ENCODE measurements around the gene ITSN1.
"Not testable (repeated sequence)": the region's sequence is repeated elsewhere in the genome, so short reads cannot be mapped to it uniquely, and the experiment has no call there.

ITSN1 gene

DNA sequence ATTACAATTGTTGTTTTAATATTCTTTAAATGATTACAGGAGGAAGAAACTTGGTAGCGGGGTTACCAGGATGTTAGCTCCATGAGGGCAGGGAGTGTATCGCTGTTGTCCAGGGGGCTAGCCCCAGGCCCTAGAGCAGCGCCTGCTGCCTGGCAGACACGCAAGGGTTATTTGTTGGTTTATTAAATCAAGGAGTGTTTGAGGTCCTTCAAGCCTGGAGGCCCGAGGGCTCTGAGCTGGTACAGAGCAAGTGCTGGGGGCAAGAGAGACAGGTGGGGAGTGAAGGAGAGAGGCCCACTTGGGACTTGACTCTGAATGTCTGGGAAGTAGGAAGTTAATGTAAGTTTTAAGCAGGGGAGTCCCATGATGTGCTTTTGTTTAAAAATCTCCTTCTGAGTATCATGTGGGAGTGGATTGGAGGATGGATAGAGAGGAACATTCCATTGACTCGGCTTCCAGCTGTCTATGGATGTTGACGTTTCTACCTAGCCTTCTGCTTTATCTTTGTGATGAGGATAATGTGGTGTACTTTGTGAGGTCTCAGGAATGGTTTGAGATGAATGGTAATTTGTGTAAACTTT, 8.7 kb downstream of the ITSN1 start:
- DNase-seq (ENCODE audit: low read depth, low spot score): no peak

DNA sequence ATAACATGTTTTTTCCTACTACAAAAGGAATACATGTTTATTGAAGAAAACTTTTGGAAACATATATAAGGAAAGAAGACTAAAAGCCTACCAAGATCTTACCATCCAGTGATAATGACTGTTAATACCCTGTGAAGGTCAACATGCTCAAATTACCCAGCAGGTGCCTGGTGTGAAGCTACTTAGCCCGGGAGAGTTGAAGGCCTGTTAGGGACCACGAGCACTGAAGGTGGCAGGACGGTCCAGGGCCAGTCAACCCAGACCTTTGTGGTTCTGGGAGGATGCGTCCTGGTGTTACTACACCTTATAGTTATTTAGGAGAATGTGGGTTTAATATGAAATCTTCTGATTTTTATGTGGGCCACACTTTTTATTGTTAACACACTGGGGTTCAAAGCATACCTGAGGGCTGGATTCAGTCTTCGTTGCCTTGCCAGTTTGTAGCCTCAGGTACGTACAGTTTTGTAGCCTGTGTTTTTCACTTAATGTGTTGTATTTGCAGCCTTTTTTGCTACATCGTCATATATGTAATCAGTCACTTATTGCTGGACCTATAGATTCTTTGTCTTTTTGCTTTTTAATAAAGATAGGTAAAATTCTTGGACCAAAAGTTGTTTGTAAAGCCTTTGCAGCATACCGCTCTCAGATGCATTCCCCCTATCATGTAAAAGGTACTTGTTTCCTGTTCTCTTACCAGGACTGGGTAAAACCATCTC, 9.8 kb downstream of the ITSN1 start:
- no peak for DNase-seq (ENCODE audit: low read depth, low spot score)

DNA sequence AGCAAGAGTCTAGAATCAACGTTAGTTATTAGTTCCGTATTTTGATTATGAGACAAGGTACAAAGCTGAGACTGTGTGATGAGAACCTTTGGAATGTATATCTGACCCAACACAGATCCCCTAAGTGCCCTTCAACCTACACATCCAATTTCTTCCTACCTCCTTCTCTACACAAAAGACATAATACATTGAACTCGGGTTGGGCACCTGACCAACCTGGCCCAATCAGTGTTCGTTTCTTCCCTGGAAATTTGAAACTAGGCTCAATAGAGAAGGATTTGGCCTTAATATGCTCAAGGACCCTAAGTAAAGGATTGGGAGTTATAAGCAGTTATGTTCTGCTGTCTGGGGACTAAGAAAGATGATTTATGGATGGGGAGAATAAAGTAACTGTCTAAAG, 12.1 kb downstream of the ITSN1 start:
- no peak for DNase-seq (ENCODE audit: low read depth, low spot score)

DNA sequence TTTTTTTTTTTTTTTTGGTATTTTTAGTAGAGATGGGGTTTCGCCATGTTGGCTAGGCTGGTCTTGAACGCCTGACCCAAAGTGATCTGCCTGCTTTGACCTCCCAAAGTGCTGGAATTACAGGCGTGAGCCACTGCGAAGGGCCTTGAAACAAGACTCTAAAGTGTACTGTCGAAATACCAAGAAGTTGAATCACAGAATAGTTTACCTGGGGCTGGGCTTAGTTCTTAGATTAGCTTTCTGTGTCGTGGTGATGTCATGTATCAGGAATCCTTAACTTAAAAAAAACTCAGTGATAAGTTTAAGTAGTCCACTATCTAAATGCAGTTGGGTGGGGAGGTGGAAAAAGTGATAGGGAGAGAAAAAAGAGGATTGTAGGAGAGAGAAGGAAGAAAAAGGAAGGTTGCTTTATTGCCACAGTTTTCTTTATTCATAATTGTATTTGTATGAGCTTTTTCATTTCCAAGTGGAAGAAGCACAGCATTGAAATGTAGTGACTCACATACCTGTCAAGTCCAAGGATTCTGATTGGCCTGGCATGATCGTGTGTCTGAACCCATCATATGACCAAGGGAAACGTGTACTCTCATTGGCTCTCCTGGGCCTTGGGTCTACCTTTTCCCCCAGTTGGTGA, 13.4 kb downstream of the ITSN1 start:
- DNase-seq (ENCODE audit: low read depth, low spot score): no peak

DNA sequence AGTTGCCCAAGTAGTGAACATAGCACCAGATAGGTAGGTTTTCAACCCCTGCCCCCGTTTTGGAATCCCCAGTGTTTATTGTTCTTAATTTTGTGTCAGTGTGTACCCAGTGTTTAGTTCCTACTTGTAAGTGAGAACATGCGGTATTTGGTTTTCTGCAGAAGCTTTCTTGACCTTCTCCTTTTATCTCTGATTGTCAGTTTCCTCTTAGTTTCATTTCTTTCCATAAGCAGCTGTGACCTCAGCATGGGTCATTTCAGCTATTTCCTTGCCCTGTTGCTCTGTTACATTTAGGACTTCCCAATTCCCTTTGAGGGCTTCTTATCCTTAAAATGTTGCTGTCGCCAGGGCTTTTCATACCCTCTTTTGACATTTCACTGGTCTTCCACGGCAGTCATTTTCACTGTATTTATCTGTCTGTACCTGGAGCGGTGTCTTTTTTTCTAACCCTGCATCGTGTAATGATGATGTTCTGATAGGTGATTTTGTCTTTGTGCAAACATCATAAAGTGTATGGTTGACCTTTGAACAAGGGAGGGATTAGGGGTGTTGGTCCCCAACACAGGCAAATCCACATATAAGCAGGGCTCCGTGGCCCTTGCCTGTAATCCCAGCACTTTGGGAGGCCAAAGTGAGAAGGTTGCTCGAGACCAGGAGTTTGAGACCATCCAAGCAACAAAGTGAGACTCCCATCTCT, 15.0 kb downstream of the ITSN1 start:
- DNase-seq (ENCODE audit: low read depth, low spot score): no peak

DNA sequence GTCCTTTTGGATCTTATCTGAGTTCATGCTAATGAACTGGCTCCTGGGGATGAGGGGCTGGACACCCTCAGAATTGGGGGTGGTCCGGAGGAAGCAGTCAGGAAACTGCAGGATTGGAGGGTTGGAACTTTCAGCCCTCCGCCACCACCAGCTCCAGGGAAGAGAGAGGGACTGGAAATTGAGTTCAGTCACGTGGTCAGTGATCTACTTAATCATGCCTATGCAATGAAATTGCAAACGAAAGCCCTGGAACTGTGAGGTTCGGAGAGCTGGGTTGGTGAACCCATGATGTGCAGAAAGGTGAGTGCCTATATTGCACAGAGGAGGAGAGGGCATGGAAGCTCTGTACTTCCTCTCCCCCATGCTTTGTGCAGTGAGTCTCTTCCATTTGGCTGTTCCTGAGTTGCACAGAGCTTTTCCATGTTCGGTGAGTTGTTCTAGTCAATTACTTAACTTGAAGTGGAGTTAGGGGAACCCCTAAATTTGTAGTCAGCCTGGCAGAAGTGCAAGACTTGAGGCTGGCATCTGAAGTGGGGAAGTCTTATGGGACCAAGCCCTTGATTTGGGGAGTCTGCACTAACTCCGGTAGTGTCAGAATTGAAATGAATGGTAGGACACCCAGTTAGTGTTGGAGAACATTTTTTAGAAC, 16.7 kb downstream of the ITSN1 start:
- no peak for DNase-seq (ENCODE audit: low read depth, low spot score)

DNA sequence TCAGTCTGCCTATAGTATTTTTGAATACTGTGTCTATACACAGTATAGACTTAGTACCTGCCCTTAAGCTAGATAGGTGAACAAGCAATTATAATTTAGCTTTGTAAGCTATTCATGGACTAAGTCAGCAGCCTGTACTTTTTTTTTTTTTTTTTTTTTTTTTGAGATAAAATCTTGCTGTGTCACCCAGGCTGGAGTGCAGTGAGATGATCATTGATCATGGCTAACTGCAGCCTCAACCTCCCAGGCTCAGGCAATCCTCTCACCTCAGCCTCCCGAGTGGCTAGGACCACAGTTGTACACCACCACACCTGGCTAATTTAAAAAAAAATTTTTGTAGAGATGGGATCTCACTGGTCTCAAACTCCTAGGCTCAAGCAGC, 17.3 kb downstream of the ITSN1 start:
- no peak for DNase-seq (ENCODE audit: low read depth, low spot score)

DNA sequence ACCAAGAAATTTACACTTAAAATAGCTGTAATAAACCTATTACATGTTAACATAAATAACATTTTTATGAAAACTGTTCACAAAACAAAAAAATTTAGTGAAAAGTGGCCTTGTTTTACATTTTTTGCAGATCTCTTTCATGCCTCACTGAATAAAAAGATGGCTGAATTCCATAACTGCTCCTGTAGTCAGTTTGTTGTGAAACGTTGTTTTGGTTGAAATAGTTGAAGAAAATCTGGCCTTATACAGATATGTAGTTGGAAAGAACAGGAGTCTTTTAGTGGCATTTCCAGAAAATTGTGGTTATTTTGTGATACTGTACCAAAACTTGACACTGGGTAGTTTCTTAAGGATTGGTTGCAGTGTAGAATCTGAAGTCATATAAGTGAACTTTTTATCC, 18.1 kb downstream of the ITSN1 start:
- DNase-seq (ENCODE audit: low read depth, low spot score): no peak

DNA sequence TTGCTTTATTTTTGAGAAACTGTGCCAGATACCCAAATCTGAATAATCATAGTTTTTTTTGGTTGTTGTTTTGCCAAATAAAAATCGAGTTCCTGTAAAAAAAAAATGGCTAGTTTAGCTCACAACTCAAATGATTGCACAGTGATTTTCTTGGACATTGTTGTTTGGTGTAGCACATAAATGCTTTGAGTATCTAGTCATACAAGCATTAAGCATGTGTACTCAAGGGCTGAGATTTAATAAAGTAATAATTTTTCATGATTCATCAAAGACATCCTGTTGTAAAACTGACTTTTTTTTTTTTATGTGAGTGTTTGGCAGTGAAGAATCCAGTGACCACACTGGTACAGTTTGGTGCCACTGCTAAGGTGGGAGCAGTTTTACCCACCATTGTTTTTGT, 18.8 kb downstream of the ITSN1 start:
- DNase-seq (ENCODE audit: low read depth, low spot score): no peak

DNA sequence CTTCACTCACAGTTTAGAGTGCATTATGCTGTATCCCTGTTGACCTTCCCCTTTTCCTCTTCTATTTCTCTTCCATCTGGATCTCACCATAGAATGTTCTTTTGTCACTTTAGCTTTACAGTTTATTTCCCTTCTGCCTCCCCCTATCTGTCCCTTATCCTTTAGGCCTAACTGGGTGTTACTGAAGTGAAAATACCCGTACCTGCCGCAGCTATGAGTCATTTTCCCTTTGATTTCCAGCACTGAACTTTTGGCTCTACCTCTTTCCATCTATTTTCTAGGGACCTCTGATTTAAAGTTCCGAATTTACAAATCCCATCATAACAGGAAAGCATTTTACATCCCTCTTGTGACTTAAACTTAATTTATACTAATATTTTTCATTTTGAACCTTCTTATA, 19.7 kb downstream of the ITSN1 start:
- DNase-seq (ENCODE audit: low read depth, low spot score): no peak

DNA sequence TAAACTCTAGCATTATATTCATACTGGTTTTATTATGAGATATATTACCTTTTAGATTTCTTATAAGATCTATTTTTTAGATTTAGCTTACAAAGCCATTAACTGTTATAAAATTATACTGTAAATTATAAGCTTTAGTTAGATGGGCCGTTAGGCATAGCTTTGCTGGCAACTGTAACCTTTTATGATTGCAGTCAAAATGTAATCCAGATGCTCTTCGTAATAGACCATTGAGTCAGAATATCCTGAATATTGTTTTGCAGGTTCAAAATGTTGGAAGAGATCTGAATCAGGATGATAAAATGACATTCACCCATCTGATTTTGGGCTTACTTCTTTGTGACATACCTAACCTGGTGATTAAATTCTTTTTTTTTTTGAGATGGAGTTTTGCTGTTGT, 20.9 kb downstream of the ITSN1 start:
- DNase-seq (ENCODE audit: low read depth, low spot score): no peak

DNA sequence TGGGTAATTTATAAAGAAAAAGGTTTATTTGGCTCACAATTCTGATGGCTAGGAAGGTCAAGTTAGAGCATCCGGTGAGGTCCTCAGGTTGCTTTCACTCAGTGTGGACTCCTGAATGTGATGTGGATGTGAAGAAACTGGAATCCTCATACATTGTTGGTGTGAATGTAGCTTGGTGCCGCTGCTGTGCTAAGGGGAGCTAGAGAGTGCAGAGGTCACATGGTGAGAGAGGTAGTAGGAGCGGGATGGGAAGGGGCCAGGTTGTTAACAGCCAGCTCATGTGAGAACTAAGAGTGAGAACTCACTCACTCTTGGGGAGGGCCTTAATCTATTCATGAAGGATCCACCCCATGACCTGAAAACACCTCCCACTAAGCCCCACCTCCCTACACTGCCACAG, 21.8 kb downstream of the ITSN1 start:
- DNase-seq (ENCODE audit: low read depth, low spot score): no peak

DNA sequence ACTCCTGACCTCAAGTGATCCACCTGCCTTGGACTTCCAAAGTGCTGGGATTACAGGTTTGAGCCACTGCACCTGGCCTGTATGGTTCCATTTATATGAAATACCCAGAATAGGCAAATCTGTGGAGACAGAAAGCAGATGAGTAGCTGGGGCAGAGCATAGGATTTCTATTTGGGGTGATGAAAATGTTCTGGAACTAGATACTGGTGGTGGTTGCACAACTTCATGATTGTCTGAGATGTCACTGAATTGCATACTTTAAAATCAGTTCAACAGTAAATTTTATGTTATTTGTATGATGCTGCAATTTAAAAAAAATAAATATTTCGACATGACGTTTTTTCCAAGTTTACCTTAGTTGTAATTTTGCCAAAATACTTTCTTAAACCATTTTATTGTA, 23.9 kb downstream of the ITSN1 start:
- DNase-seq (ENCODE audit: low read depth, low spot score): no peak

DNA sequence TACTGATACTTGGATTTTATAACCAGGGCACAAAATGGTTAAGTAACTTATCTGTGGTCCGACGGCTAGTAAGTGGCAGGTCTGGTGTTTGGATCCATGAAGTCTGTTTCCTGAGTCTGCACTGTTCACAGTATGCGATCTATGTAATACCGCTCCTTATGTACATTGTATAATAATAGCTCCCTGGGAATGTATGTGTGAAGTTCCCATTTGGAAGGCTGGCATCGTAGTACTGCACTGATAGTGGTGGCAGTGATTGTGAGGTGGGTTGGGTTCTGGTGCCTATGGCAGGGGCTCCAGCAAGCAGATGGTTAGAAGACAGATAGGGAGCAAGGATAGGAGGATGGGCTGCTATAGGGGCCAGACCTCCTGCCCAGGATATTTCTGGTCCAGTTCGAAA, 25.3 kb downstream of the ITSN1 start:
- no peak for DNase-seq (ENCODE audit: low read depth, low spot score)

DNA sequence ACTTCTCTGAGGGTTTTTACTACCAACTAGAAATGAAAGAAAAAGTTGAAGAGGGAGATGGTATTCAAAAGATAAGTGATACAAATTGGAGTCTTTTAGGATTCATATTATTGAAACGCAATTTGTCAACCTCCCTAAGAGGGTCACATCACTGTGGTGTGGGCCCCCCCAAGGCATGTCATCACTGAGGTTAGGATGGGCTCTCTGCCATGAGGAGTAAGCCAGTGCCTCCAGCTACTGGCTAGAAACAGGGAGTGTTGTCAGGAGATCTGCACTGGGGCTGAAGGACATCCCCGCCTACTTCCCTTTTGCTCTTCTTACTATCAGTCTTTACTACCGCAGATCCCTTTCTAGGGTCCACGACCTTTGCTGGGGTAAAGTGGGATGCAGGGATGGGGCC, 25.9 kb downstream of the ITSN1 start:
- no peak for DNase-seq (ENCODE audit: low read depth, low spot score)

DNA sequence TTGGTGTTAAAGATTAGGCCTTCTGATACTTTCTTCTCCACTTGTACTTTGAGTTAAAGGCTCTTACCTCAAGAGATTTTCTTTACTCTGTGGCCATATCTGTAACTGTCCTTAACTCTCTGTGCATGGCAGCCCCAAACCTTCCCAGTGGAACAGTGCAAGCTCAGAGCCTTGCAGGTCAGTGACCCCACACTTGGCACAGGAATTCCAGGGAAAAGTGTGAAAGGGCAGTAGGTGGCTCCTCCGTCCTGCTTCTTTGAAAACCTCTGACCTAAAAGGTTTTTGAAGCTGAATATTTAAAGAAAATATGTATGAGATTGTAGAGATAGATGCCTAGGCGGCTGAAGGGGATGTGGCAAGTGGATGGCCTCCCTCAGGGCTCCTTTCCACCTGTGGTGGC, 26.3 kb downstream of the ITSN1 start:
- DNase-seq (ENCODE audit: low read depth, low spot score): no peak

DNA sequence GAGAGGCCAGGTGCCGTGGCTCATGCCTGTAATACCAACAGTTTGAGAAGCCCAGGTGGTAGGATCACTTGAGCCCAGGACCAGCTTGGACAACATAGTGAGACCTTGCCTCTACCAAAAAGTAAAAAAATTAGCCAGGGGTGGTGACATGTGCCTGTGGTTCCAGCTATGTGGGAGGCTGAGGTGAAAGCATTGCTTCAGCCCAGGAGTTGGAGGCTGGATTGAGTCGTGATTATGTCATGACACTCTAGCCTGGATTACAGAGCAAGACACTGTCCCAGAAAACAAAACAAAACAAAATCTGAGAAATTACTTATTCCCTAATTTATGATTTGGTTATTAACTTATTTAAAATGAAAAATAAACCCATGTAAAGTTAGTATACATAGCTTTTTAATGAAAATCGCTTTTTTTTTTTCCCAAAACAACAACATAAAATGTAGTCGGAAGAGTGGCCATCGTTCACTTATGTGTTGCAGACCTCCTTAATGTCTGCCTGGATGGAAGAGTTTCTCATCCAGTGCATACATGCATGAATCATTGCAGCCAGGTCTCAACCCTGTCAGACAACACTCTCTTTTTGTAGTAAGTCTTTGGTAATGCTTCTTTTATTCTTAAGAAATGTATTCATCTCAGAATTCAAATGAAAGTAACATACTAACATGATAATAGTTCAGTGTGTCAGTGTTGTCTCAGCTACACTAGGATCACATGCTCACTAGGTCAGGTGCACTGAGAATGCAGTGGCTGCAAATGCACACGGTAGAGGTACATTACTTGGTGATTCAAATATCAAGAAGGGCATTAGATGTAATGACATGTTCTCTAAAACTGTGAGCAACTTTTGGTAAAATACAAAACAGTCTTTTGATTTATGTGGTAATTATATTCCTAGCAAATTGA, 28.0 kb downstream of the ITSN1 start:
- no peak for DNase-seq (ENCODE audit: low read depth, low spot score)

DNA sequence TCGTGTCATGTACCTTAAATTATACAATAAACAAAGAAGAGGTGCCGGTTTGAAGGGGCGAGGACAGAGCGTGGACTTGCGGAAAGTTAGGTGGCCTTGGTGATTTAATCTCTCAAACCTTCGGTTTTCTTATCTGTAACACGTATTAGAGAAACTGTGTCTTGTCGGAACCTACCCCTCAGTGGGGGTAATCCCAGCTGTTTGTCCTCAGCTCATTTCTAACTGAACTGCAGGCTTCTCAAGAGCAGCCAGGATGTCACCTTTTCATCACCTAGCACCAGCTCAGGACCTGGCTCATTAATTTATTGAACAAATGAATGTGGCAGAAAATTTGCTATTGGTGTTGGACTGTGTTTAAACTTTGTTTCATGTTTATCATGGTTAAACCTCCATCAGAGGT, 31.2 kb downstream of the ITSN1 start:
- no peak for DNase-seq (ENCODE audit: low read depth, low spot score)

DNA sequence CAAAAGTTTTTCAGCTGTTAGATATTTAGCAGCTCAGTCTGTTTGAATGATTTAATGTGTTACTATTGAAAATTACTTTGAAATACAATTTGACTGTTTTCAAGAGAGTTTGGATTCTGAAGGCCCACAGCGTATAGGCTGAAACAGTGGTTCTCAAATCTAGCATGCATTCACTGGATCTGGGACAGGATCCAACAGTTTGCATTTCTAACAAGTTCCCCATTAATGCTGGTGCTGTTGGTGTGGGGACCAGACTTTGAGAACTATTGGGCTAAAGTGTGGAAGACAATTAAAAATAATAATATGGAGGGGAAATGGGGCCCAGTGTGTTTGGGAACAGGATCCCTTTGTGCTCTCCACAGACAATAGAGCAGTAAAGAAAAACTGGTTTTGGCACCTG, 31.9 kb downstream of the ITSN1 start:
- no peak for DNase-seq (ENCODE audit: low read depth, low spot score)

DNA sequence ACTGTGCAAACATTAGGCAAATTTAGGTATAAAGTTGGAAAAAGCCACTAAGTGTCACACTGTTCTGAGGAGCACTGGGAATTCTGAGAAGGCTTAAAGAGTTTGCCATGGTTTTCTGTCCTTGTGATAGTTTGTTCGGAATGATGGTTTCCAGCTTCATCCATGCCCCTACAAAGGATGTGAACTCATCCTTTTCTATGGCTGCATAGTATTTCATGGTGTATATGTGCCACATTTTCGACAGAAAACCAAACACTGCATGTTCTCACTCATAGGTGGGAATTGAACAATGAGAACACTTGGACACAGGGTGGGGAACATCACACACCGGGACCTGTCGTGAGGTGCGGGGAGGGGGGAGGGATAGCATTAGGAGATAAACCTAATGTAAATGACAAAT, 34.4 kb downstream of the ITSN1 start:
- DNase-seq (ENCODE audit: low read depth, low spot score): not testable (repeated sequence)

DNA sequence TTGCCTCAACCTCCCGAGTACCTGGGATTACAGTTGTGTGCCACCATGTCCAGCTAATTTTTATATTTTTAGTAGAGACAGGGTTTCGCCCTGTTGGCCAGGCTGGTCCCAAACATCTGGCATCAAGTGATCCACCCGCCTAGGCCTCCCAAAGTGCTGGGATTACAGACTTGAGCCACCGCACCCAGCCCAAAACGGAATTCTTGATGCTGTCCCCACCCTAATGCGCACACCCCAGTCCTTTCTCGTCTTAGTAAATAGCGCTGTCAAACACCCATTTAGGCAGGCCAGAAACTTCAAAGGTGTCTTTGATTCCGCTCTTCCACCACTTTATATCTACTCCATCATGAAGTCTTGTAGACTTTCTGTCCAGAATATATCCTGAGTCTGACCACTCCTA, 35.1 kb downstream of the ITSN1 start:
- DNase-seq (ENCODE audit: low read depth, low spot score): no peak
